Measurements from ENCODE around the gene SH3PXD2B. TPM values are rescaled to one million over a fixed set of nuclear protein-coding genes. Genes with fewer than 3 reads are reported as not detected.

Gene SH3PXD2B
- total RNA-seq, 6 experiments from 2014 or later = 2.5 to 6.8 (median 5.2) TPM

- no peak for TF ChIP-seq POLR2A (IDR thresholded peaks at IDR 0.05)
- TF ChIP-seq CTCF (IDR thresholded peaks at IDR 0.05) = no peak
- WGBS (ENCODE audit: insufficient coverage, low coverage, low lambda C conversion rate, missing lambda C conversion rate) = 100% methylated on average over 3 of the region's 9 CpGs
- H3K4me1 ChIP-seq = no peaks in the 10 kb centered on the region
- H3K4me3 ChIP-seq = no peak overlapping the region
- H3K9me3 ChIP-seq = no peaks in the 10 kb centered on the region
- H3K27ac ChIP-seq = no peak overlapping the region
- no peaks in the 10 kb centered on the region for H3K36me3 ChIP-seq
- DNase-seq = no peak
- intact Hi-C loops (cut with DNase I) = no loop called here
- no peaks in the 10 kb centered on the region for H3K27me3 ChIP-seq
- no peak for ATAC-seq
Observed at GRCh38 chr5:172325452-172325851, 128.9 kb downstream of the SH3PXD2B start.

GRCh38 chr5:172322028-172322965, 132.0 kb downstream of the SH3PXD2B start:
- Histone ChIP-seq H3K36me3 (no peaks in the 10 kb centered on the region), H3K4me3 (no peak overlapping the region), H3K27ac (no peak overlapping the region), H3K9me3 (no peaks in the 10 kb centered on the region), H3K4me1 (no peaks in the 10 kb centered on the region), H3K27me3 (no peaks in the 10 kb centered on the region)
- WGBS (ENCODE audit: insufficient coverage, low coverage, low lambda C conversion rate, missing lambda C conversion rate) = 74% methylated on average over 9 of the region's 9 CpGs
- peak in 1 of 3 donors; percentile 5 for DNase-seq
- no peak for ATAC-seq
- intact Hi-C loops (cut with DNase I) = no loop called here
- no peak for TF ChIP-seq POLR2A (IDR thresholded peaks at IDR 0.05)
- TF ChIP-seq CTCF (IDR thresholded peaks at IDR 0.05) = no peak

- ATAC-seq = no peak
- H3K4me1 ChIP-seq = no peaks in the 10 kb centered on the region
- H3K9me3 ChIP-seq = no peaks in the 10 kb centered on the region
- intact Hi-C loops (cut with DNase I) = no loop called here
- no peak overlapping the region for H3K4me3 ChIP-seq
- no peaks in the 10 kb centered on the region for H3K36me3 ChIP-seq
- no peak for TF ChIP-seq CTCF (IDR thresholded peaks at IDR 0.05)
- TF ChIP-seq POLR2A (IDR thresholded peaks at IDR 0.05) = no peak
- H3K27ac ChIP-seq = no peak overlapping the region
- DNase-seq = no peak
- no peaks in the 10 kb centered on the region for H3K27me3 ChIP-seq
Observed at GRCh38 chr5:172321593-172321992, 132.7 kb downstream of the SH3PXD2B start.

GRCh38 chr5:172319708-172320441, 134.4 kb downstream of the SH3PXD2B start:
- TF ChIP-seq CTCF (IDR thresholded peaks at IDR 0.05) (no peak), POLR2A (IDR thresholded peaks at IDR 0.05) (no peak)
- DNase-seq (no peak), ATAC-seq (no peak)
- 92% methylated on average over 4 of the region's 4 CpGs for WGBS (ENCODE audit: insufficient coverage, low coverage, low lambda C conversion rate, missing lambda C conversion rate)
- H3K9me3 ChIP-seq = no peaks in the 10 kb centered on the region
- no peaks in the 10 kb centered on the region for H3K4me1 ChIP-seq
- H3K36me3 ChIP-seq = no peaks in the 10 kb centered on the region
- H3K27ac ChIP-seq = no peak overlapping the region
- no peaks in the 10 kb centered on the region for H3K27me3 ChIP-seq
- no peak overlapping the region for H3K4me3 ChIP-seq
- intact Hi-C loops (cut with DNase I) = no loop called here

All from right lobe of liver (tissue), 6 donors.